ENCODE data around the gene LIAS.
"Not testable (repeated sequence)": the region's sequence is repeated elsewhere in the genome, so short reads cannot be mapped to it uniquely, and the experiment has no call there.

LIAS gene

DNA sequence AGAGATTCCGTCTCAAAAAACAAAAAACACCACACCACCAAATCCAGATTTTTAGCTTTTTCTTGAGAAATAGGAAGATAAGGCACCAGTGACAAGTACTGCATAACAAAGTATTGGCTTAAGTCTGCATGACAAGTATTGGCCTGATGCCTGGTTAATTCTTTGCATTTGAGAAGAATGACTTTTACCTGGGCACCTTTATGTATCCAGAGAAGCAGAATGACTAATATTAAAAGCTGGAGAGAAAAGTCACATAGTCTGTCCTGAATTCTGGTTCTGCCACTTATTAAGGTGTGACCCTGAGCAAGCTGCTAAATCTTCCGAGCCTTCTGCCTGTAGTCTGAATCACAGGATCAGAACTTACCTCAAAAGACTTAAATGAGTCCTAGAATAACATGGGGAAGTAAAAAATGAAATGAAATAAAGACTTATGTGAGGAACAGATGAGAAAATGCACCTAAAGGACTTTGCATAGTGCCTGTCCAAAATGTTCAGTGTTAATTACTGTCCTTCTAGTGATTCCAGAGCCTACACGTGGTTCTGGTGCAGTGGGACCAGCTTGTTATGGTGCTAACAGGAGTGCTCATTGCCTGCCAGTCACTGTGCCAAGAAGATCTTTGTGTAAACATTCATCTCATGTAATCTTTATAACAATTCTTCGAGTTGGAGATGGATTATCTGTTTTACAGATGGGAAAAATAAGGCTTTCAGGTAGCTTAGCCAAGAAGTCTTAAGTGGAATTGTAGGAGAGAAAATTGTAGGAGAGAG is 36.8 kb downstream of the LIAS start:
- DNase-seq (ENCODE audit: low spot score) = no peak
- TF ChIP-seq CTCF (IDR thresholded peaks at IDR 0.05; ENCODE audit: extremely low read depth, insufficient read depth, missing control alignments) = no peak
- in situ Hi-C loops (cut with MboI; ENCODE audit: low pct_unique_long_range_greater_than_20kb, low sequenced_read_pairs, unreplicated experiment) = no loop called here

DNA sequence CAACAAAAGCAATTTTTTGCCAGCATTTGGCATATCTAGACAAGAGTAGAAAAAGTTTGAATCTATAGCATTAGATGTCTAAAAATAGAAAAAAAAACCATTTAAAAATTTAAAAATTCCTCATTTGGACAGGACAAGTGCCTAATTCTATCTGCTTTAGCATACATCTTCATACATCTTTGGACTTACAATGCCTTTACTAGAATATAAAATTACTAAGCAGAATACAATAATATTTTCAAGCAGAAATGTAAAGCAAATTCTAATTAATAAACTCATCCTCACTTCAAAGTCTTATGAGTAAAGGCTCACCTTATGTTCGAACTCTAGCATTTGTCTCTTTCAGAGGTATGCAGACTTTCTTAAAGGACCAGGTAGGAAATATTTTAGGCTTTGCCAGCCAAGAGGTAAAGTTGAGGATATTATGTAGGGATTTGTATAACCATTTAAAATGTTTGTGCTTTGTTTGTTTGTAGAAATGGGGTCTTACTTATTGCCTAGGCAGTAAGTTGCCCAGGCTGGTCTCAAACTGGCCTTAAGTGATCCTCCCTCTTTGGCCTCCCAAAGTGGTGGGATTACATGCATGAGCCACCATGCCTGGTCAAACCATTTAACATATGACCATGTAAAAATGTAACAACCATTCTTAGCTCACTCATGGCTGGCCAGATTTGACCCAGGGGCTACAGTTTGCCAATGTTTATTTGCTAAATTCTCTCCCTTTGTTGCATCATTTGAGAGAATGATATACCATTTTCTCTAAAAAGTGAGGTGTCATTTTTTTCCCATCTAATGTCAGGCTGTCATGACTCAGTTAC is 39.3 kb downstream of the LIAS start:
- no peak for DNase-seq (ENCODE audit: low spot score)
- in situ Hi-C loops (cut with MboI; ENCODE audit: low pct_unique_long_range_greater_than_20kb, low sequenced_read_pairs, unreplicated experiment) = no loop called here
- no peak for TF ChIP-seq CTCF (IDR thresholded peaks at IDR 0.05; ENCODE audit: extremely low read depth, insufficient read depth, missing control alignments)

- no peak for DNase-seq (ENCODE audit: low spot score)
- TF ChIP-seq CTCF (IDR thresholded peaks at IDR 0.05; ENCODE audit: extremely low read depth, insufficient read depth, missing control alignments) = no peak
- in situ Hi-C loops (cut with MboI; ENCODE audit: low pct_unique_long_range_greater_than_20kb, low sequenced_read_pairs, unreplicated experiment) = no loop called here
Measured at GRCh38 chr4:39498727-39499020, 39.8 kb downstream of the LIAS start.

- in situ Hi-C loops (cut with MboI; ENCODE audit: low pct_unique_long_range_greater_than_20kb, low sequenced_read_pairs, unreplicated experiment) = no loop called here
- TF ChIP-seq CTCF (IDR thresholded peaks at IDR 0.05; ENCODE audit: extremely low read depth, insufficient read depth, missing control alignments) = no peak
- DNase-seq (ENCODE audit: low spot score) = no peak
Measured at GRCh38 chr4:39502019-39502663, 43.3 kb downstream of the LIAS start.

GRCh38 chr4:39502664-39503035 is 43.8 kb downstream of the LIAS start:
- in situ Hi-C loops (cut with MboI; ENCODE audit: low pct_unique_long_range_greater_than_20kb, low sequenced_read_pairs, unreplicated experiment) = not testable (repeated sequence)

DNA sequence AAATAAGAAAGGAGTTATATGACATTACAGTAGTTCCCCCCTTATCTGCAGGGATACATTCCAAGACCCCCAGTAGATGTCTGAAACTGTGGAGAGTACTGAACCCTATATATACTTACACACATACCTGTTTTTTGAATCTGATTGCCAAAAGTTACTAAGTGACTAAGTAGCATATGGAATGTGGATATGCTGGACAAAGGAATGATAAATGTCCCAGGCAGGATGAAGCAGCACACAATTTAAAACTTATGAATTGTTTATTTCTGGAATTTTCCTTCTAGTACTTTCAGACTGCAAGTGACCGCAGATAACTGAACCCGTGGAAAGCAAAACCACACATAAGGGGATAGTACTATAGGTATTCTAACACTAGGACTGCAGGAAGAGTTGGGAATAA is 45.7 kb downstream of the LIAS start:
- DNase-seq (ENCODE audit: low spot score) = no peak
- in situ Hi-C loops (cut with MboI; ENCODE audit: low pct_unique_long_range_greater_than_20kb, low sequenced_read_pairs, unreplicated experiment) = no loop called here
- no peak for TF ChIP-seq CTCF (IDR thresholded peaks at IDR 0.05; ENCODE audit: extremely low read depth, insufficient read depth, missing control alignments)

More at GRCh38 chr4:39502664-39503035, 43.8 kb downstream of the LIAS start:
- not testable (repeated sequence) for DNase-seq (ENCODE audit: low spot score)

GRCh38 chr4:39505581-39505980 is 46.7 kb downstream of the LIAS start:
- DNase-seq (ENCODE audit: low spot score) = no peak
- in situ Hi-C loops (cut with MboI; ENCODE audit: low pct_unique_long_range_greater_than_20kb, low sequenced_read_pairs, unreplicated experiment) = no loop called here

More at GRCh38 chr4:39505581-39505980, 46.7 kb downstream of the LIAS start:
- TF ChIP-seq CTCF (IDR thresholded peaks at IDR 0.05; ENCODE audit: extremely low read depth, insufficient read depth, missing control alignments) = no peak

Measured in GM13977 (cell line).